Vagina (tissue), 2 donors: ENCODE results near the gene CUEDC2.

Experiments
- POLR2AphosphoS5 ChIP-seq, 2 donors: sonication (generic); formaldehyde crosslinking; IDR thresholded peaks; one replicate each; pipeline ENCODE4 v1.9.0; 2017; ENCODE audit warnings: antibody characterized with exemption in 2 of 2, mild to moderate bottlenecking in 2 of 2, low read depth in 1 of 2; ENCODE audit not compliant: insufficient read depth in 1 of 2
- TF ChIP-seq, protein P1 (sequence below), 3 experiments: fragments of 450-650 bp in 2 of 3; fragments of 200-600 bp in 1 of 3; sonication (generic) in 1 of 3; IDR thresholded peaks; one replicate each; pipeline ENCODE4 v1.5.1; 2017 to 2019; ENCODE audit warnings: antibody characterized with exemption in 3 of 3, mild to moderate bottlenecking in 2 of 3, moderate library complexity in 2 of 3

DNA sequence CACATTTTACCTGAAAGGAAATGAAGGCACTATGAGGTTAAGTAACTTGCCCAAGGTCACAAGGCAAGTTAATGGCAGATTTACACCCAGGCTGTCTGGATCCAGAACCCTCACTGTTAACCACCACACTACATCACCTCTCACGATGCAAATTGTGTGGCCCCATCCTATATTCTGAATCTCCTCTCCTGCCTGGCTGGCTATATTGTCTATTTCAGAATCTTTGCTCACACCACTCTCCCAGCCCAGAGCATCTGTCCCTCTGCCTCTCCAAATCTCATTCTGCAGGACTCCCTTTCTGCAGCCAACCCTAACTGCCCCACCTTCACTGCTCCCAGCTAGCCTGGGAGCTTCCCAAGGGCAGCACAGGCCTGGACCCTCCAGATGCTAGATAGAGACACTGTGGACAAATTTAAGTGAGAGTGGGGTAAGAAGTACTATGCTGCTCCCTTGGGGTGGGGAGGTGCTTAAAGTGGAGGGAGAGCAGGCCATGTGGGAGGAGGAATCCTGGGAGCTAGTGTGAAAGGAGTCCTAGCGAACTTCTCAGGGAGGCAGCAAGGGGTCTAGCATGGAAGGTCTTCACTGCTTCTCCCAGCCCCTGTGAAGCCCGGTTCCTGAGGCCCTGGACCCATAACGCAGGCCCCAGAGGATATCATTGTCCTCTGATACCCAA is 786 bp downstream of the CUEDC2 start:
- no peak for TF ChIP-seq POLR2AphosphoS5 (IDR thresholded peaks at IDR 0.05; ENCODE audit: insufficient read depth in 1 of 2, low read depth in 1 of 2)
- TF ChIP-seq, protein P1, sequence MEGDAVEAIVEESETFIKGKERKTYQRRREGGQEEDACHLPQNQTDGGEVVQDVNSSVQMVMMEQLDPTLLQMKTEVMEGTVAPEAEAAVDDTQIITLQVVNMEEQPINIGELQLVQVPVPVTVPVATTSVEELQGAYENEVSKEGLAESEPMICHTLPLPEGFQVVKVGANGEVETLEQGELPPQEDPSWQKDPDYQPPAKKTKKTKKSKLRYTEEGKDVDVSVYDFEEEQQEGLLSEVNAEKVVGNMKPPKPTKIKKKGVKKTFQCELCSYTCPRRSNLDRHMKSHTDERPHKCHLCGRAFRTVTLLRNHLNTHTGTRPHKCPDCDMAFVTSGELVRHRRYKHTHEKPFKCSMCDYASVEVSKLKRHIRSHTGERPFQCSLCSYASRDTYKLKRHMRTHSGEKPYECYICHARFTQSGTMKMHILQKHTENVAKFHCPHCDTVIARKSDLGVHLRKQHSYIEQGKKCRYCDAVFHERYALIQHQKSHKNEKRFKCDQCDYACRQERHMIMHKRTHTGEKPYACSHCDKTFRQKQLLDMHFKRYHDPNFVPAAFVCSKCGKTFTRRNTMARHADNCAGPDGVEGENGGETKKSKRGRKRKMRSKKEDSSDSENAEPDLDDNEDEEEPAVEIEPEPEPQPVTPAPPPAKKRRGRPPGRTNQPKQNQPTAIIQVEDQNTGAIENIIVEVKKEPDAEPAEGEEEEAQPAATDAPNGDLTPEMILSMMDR (IDR thresholded peaks at IDR 0.05) = no peak
